Fibroblast of lung (primary cell): Measurements from ENCODE around the gene NUP133. TPM values are rescaled to one million over a fixed set of nuclear protein-coding genes. Genes with fewer than 3 reads are reported as not detected.
"Not testable (repeated sequence)": the region's sequence is repeated elsewhere in the genome, so short reads cannot be mapped to it uniquely, and the experiment has no call there.

Source experiments
- DNase-seq, 2 donors: peaks; one replicate each; pipeline versions ENCODE4 v3.0.0 to v3.0.0-alpha.2; 2010; ENCODE audit warnings: low read depth in 2 of 2
- H2AFZ ChIP-seq: 2 replicates; pipeline ENCODE4 v1.5.1; 2012; ENCODE audit warnings: low read length, control low read depth, inconsistent platforms
- H3K27ac ChIP-seq: 2 replicates; pipeline ENCODE4 v1.5.1; 2011; ENCODE audit warnings: low read length, control low read depth; ENCODE audit not compliant: insufficient read depth
- H3K27me3 ChIP-seq: 2 replicates; pipeline ENCODE4 v1.5.1; 2011; ENCODE audit warnings: mild to moderate bottlenecking, low read length; ENCODE audit not compliant: control insufficient read depth, insufficient read depth
- H3K36me3 ChIP-seq: 2 replicates; pipeline ENCODE4 v1.5.1; 2011; ENCODE audit warnings: low read length; ENCODE audit not compliant: control insufficient read depth, insufficient read depth
- H3K4me1 ChIP-seq: 2 replicates; pipeline ENCODE4 v1.5.1; 2011; ENCODE audit warnings: low read length; ENCODE audit not compliant: control insufficient read depth, insufficient read depth; ENCODE audit errors: extremely low read depth
- H3K4me2 ChIP-seq: 2 replicates; pipeline ENCODE4 v1.5.1; 2011; ENCODE audit warnings: low read length, control low read depth; ENCODE audit not compliant: insufficient read depth; ENCODE audit errors: extremely low read depth
- H3K4me3 ChIP-seq, 4 experiments: fragments of 200-600 bp in 1 of 4; sonication (generic) in 1 of 4; replicated peaks in 1 of 4; 2 replicates each; pipeline ENCODE4 v1.5.1; 2011 to 2016; ENCODE audit warnings: low read length in 4 of 4, low read depth in 3 of 4, mild to moderate bottlenecking in 3 of 4, control low read depth in 2 of 4, inconsistent platforms in 1 of 4, mixed read lengths in 1 of 4; ENCODE audit not compliant: insufficient read depth in 1 of 4; ENCODE audit errors: control extremely low read depth in 1 of 4
- H3K79me2 ChIP-seq: 2 replicates; pipeline ENCODE4 v1.5.1; 2012; ENCODE audit warnings: mild to moderate bottlenecking, low read length, inconsistent platforms; ENCODE audit not compliant: control insufficient read depth, insufficient read depth
- H3K9ac ChIP-seq: 2 replicates; pipeline ENCODE4 v1.5.1; 2011; ENCODE audit warnings: mild to moderate bottlenecking, low read length, control low read depth; ENCODE audit not compliant: insufficient read depth
- H3K9me3 ChIP-seq: 2 replicates; pipeline ENCODE4 v1.5.1; 2012; ENCODE audit warnings: low read depth, low read length; ENCODE audit not compliant: control insufficient read depth, insufficient read depth
- H4K20me1 ChIP-seq: 2 replicates; pipeline ENCODE4 v1.5.1; 2011; ENCODE audit warnings: low read length; ENCODE audit not compliant: control insufficient read depth, insufficient read depth; ENCODE audit errors: extremely low read depth
- CTCF ChIP-seq, 2 donors: IDR thresholded peaks in 1 of 2; conservative IDR thresholded peaks in 1 of 2; 1 replicate in 1 of 2; 2 replicates in 1 of 2; pipeline ENCODE4 v1.5.1; 2011 to 2012; ENCODE audit warnings: low read length in 2 of 2, control low read depth in 1 of 2, inconsistent platforms in 1 of 2, low read depth in 1 of 2, mild to moderate bottlenecking in 1 of 2
- EZH2 ChIP-seq: IDR thresholded peaks from 2 replicates; pipeline ENCODE4 v1.5.1; 2012; ENCODE audit warnings: low read length, control low read depth, mild to moderate bottlenecking; ENCODE audit errors: missing control alignments
- polyA plus RNA-seq, 2 donors: library from polyadenylated mRNA; depleted of rRNA in 1 of 2; stranded (reverse) in 1 of 2; unstranded in 1 of 2; fragments of >200 nt; gene quantifications; 2 replicates each; pipeline ENCODE4 v1.2.1, GENCODE V29; 2011 to 2012; ENCODE audit warnings: missing spikeins in 1 of 2
- total RNA-seq: library from RNA; depleted of rRNA; stranded (reverse); fragments of >200 nt; gene quantifications from 2 replicates; pipeline ENCODE4 v1.2.1, GENCODE V29; 2014

NUP133 gene
- total and polyA plus RNA-seq, 2 donors (not counting 1 experiment from before 2014, with no cell fraction given) = 20.8 to 31.9 TPM

- Histone ChIP-seq H2AFZ (no peak overlapping the region), H3K4me3 (no peak overlapping the region), H4K20me1 (no peaks in the 10 kb centered on the region), H3K36me3 (no peaks in the 10 kb centered on the region), H3K9ac (no peak overlapping the region), H3K4me2 (no peak overlapping the region), H3K27me3 (no peaks in the 10 kb centered on the region), H3K9me3 (no peaks in the 10 kb centered on the region), H3K79me2 (no peaks in the 10 kb centered on the region), H3K4me1 (no peaks in the 10 kb centered on the region), H3K27ac (no peak overlapping the region)
- TF ChIP-seq EZH2 (no peak), CTCF (conservative IDR thresholded peaks at IDR 0.05 in 1 of 2, IDR thresholded peaks at IDR 0.05 in 1 of 2; ENCODE audit: low read depth in 1 of 2, low read length in 2 of 2) (no peak)
- DNase-seq = no peak
These were observed 28.3 kb downstream of the NUP133 start for GRCh38 chr1:229479660-229480399.

DNA sequence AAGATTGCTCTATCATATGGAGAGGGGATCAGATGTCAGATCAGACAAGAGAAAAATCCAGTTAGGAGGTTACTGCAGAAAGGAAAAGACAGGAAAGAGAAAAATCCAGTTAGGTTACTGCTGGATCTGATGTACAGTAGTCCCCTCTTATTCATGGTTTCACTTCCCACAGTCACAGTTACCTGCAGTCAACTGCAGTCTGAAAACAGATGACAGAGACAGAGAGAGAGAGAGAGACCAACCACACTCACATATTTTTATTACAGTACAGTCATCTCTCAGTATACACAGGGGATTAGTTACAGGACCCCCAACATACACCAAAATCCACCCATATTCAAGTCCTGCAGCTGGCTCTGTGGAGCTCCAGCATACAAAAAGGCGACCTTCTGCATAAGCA lies 29.3 kb downstream of the NUP133 start:
- no peaks in the 10 kb centered on the region for H3K27me3 ChIP-seq
- H3K36me3 ChIP-seq = no peaks in the 10 kb centered on the region

DNA sequence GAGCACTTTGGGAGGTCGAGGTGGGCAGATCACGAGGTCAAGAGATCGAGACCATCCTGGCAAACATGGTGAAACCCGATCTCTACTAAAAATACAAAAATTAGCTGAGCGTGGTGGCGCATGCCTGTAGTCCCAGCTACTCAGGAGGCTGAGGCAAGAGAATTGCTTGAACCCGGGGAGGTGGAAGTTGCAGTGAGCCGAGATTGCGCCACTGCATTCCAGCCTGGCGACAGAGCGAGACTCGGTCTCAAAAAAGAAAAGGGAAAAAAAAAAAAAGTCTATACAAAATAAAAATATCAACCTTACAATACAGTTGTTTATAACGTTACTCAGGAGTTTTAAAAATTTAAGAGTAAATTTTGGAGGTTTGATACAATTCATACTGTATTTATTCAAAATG lies 32.3 kb downstream of the NUP133 start:
- DNase-seq, H3K4me1 ChIP-seq, H3K9me3 ChIP-seq, H2AFZ ChIP-seq, H4K20me1 ChIP-seq, H3K4me2 ChIP-seq, H3K4me3 ChIP-seq, H3K36me3 ChIP-seq, H3K9ac ChIP-seq, H3K27ac ChIP-seq, H3K79me2 ChIP-seq, H3K27me3 ChIP-seq: not testable (repeated sequence)

More for the DNA sequence above, 29.3 kb downstream of the NUP133 start:
- no peak for DNase-seq
- no peaks in the 10 kb centered on the region for H3K9me3 ChIP-seq
- no peaks in the 10 kb centered on the region for H3K4me1 ChIP-seq
- no peak overlapping the region for H3K27ac ChIP-seq
- no peak overlapping the region for H3K4me2 ChIP-seq
- no peak overlapping the region for H3K4me3 ChIP-seq
- TF ChIP-seq CTCF (conservative IDR thresholded peaks at IDR 0.05 in 1 of 2, IDR thresholded peaks at IDR 0.05 in 1 of 2; ENCODE audit: low read depth in 1 of 2, low read length in 2 of 2) = no peak
- no peak for TF ChIP-seq EZH2
- no peak overlapping the region for H2AFZ ChIP-seq
- H3K9ac ChIP-seq = no peak overlapping the region
- no peaks in the 10 kb centered on the region for H4K20me1 ChIP-seq
- no peaks in the 10 kb centered on the region for H3K79me2 ChIP-seq
